ENCODE measurements around the gene CXCL12.

Gene CXCL12

GRCh38 chr10:44385026-44385695 lies at the start of gene CXCL12:
Gene CXCL12 (minus strand): TSS chr10:44385097. CDS start chr10:44385005, 92 bp downstream.
- Histone ChIP-seq H2AFZ (ENCODE audit: low read depth) (peak within 1 kb of the TSS; percentile 34; the same call in 1 of the 2 replicates), H4K20me1 (ENCODE audit: insufficient read depth) (no peaks in the 10 kb centered on the region), H3K27me3 (ENCODE audit: insufficient read depth, low read depth) (no peaks in the 10 kb centered on the region), H3K4me2 (peak within 1 kb of the TSS; percentile 17; the same call in 1 of the 2 replicates), H3K4me3 (IDR thresholded peaks at IDR 0.05; ENCODE audit: insufficient read depth, low read depth, low read length) (no peak within 1 kb of the TSS), H3K36me3 (ENCODE audit: insufficient read depth) (no peaks in the 10 kb centered on the region), H3K27ac (no peak within 1 kb of the TSS), H3K79me2 (ENCODE audit: insufficient read depth, low read depth) (no peaks in the 10 kb centered on the region), H3K9ac (no peak within 1 kb of the TSS), H3K4me1 (ENCODE audit: low read depth, poor library complexity, severe bottlenecking) (peaks cover 3% of the 10 kb centered on the region)
- TF ChIP-seq CTCF (conservative IDR thresholded peaks at IDR 0.05; ENCODE audit: low read depth, low read length): no peak

- Histone ChIP-seq H4K20me1 (ENCODE audit: insufficient read depth) (no peaks in the 10 kb centered on the region), H2AFZ (ENCODE audit: low read depth) (no peak overlapping the region), H3K4me3 (IDR thresholded peaks at IDR 0.05; ENCODE audit: insufficient read depth, low read depth, low read length) (no peak overlapping the region), H3K36me3 (ENCODE audit: insufficient read depth) (no peaks in the 10 kb centered on the region), H3K4me1 (ENCODE audit: low read depth, poor library complexity, severe bottlenecking) (no peaks in the 10 kb centered on the region), H3K27ac (no peak overlapping the region), H3K4me2 (no peak overlapping the region), H3K9ac (no peak overlapping the region), H3K27me3 (ENCODE audit: insufficient read depth, low read depth) (no peaks in the 10 kb centered on the region), H3K79me2 (ENCODE audit: insufficient read depth, low read depth) (no peaks in the 10 kb centered on the region)
- TF ChIP-seq CTCF (conservative IDR thresholded peaks at IDR 0.05; ENCODE audit: low read depth, low read length): no peak
Observed at GRCh38 chr10:44427479-44427878, 42.6 kb upstream of the CXCL12 start.

GRCh38 chr10:44427037-44427436 lies 42.1 kb upstream of the CXCL12 start:
- no peaks in the 10 kb centered on the region for H3K4me1 ChIP-seq (ENCODE audit: low read depth, poor library complexity, severe bottlenecking)
- no peak for TF ChIP-seq CTCF (conservative IDR thresholded peaks at IDR 0.05; ENCODE audit: low read depth, low read length)
- H4K20me1 ChIP-seq (ENCODE audit: insufficient read depth): no peaks in the 10 kb centered on the region
- H3K4me3 ChIP-seq (IDR thresholded peaks at IDR 0.05; ENCODE audit: insufficient read depth, low read depth, low read length): no peak overlapping the region
- no peaks in the 10 kb centered on the region for H3K79me2 ChIP-seq (ENCODE audit: insufficient read depth, low read depth)
- H3K27ac ChIP-seq: no peak overlapping the region
- no peaks in the 10 kb centered on the region for H3K27me3 ChIP-seq (ENCODE audit: insufficient read depth, low read depth)
- H2AFZ ChIP-seq (ENCODE audit: low read depth): no peak overlapping the region
- no peak overlapping the region for H3K4me2 ChIP-seq
- no peak overlapping the region for H3K9ac ChIP-seq
- H3K36me3 ChIP-seq (ENCODE audit: insufficient read depth): no peaks in the 10 kb centered on the region

GRCh38 chr10:44426247-44427034 lies 41.5 kb upstream of the CXCL12 start:
- H3K79me2 ChIP-seq (ENCODE audit: insufficient read depth, low read depth): no peaks in the 10 kb centered on the region
- H4K20me1 ChIP-seq (ENCODE audit: insufficient read depth): no peaks in the 10 kb centered on the region
- H3K27ac ChIP-seq: no peak overlapping the region
- no peak overlapping the region for H3K9ac ChIP-seq
- H3K27me3 ChIP-seq (ENCODE audit: insufficient read depth, low read depth): no peaks in the 10 kb centered on the region
- no peak overlapping the region for H3K4me2 ChIP-seq
- H3K4me1 ChIP-seq (ENCODE audit: low read depth, poor library complexity, severe bottlenecking): no peaks in the 10 kb centered on the region
- TF ChIP-seq CTCF (conservative IDR thresholded peaks at IDR 0.05; ENCODE audit: low read depth, low read length): no peak
- no peaks in the 10 kb centered on the region for H3K36me3 ChIP-seq (ENCODE audit: insufficient read depth)
- H3K4me3 ChIP-seq (IDR thresholded peaks at IDR 0.05; ENCODE audit: insufficient read depth, low read depth, low read length): no peak overlapping the region
- H2AFZ ChIP-seq (ENCODE audit: low read depth): no peak overlapping the region

Measured in KMS-11 (cell line).